Measurements from ENCODE around the gene LAMP1.
A peak's percentile ranks its signal among the peaks of the same experiment; 100 is the strongest.
"Not testable (repeated sequence)": the region's sequence is repeated elsewhere in the genome, so short reads cannot be mapped to it uniquely, and the experiment has no call there.

The LAMP1 gene
- total RNA-seq = 138 to 179 reads per million in 2 donors

DNA sequence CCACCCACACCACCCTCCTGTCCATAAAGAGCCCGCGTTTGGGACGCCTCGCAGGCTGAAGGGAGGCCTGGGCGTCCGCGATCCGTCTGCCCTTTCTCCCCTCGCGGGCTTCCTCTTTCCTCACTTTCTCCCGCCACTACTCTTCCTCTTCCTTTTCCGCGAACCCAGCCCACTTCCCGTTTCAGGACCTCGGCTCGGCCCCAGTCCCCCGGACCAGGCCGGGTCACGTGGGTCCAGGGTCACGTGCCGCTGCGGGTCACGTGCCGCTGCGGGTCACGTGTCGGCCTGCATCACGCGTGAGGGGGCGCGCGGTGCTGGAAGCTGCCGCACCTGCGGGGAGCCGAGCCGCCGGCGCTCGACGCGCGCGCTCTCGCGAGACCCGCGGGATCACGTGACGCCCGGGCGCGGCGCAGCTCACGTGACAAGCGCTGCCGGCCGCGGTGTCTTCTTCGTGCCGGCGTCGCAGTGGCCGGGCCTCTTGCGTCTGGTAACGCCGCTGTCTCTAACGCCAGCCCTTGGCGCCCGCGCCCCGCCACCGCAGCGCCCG is at the start of gene LAMP1:
TSS of gene LAMP1 (plus strand) at position 417 of the 547 bp plus-strand sequence. CDS start 196 bp downstream, outside the sequence.
- peak; percentile 100 for DNase-seq

DNA sequence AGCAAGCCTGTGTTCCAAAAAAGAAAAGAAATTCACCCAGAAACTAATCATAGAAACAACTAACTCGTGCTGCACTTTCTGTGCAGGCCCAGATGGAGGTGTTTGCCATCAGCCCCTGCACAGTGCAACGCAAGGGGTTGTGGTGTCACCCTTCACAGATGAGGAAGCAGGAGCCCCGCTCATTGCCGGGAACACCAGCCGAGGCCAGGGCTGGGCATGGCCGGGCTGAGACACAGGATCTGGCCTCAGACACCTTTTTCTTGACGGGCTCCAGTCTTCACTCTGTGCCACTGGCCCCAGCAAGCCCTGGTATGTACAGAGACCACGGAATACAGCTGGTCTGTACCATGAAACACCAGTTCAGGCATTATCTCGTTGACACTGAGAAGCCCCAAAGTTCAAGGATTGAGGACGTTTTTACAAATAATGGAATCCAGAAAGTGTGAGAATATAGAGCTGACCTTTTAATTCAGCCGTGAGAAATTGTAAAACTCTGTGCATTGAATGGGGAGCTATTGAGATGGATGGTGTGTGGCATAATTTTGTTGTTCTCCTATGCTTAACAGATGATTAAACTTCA is 44.4 kb upstream of the LAMP1 start:
- DNase-seq = no peak

- not testable (repeated sequence) for DNase-seq
Measured at GRCh38 chr13:113257908-113258307, 39.1 kb upstream of the LAMP1 start.

GRCh38 chr13:113258321-113259054 is 38.6 kb upstream of the LAMP1 start:
- DNase-seq = no peak

DNA sequence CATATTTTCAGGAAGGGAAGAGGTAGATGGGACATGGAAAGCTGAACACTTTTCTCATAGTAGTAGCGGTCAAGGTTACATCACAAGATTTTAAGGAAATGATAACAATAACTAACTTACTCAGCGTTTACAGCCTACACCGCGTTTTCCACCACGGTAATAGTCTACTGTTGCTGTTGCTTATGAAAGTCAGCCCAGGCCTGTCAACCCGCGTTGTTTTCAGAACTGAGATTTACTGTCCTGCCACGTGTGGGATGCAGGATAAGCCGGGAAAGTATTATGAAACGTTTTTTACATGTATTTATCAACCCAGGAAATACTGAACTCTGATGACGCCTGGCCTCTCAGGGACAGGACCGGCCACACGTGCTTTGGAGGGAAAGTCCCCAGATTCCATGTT is 36.0 kb upstream of the LAMP1 start:
- no peak for DNase-seq

DNA sequence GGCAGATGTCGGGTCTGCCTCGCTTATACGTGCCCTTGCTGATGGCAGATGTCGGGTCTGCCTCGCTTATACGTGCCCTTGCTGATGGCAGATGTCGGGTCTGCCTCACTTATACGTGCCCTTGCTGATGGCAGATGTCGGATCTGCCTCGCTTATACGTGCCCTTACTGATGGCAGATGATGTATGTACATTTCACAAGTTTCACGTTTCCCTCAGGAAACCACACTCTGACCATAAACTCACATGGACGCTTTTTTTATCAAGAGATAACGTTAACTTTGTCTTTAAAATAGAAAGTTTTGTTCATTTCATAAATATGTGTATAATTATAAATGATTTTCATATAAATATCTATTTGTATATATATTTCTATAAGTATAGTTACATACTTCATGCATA is 34.0 kb upstream of the LAMP1 start:
- DNase-seq = not testable (repeated sequence)

GRCh38 chr13:113267642-113268405 is 29.2 kb upstream of the LAMP1 start:
- no peak for DNase-seq

GRCh38 chr13:113272031-113272430 is 25.0 kb upstream of the LAMP1 start:
- DNase-seq = no peak

- no peak for DNase-seq
Measured at GRCh38 chr13:113272701-113273181, 24.3 kb upstream of the LAMP1 start.

GRCh38 chr13:113273321-113273720 is 23.7 kb upstream of the LAMP1 start:
- DNase-seq = no peak

- DNase-seq = no peak
Measured at GRCh38 chr13:113273851-113274590, 23.0 kb upstream of the LAMP1 start.

- DNase-seq = no peak
Measured at GRCh38 chr13:113274721-113275120, 22.3 kb upstream of the LAMP1 start.

DNA sequence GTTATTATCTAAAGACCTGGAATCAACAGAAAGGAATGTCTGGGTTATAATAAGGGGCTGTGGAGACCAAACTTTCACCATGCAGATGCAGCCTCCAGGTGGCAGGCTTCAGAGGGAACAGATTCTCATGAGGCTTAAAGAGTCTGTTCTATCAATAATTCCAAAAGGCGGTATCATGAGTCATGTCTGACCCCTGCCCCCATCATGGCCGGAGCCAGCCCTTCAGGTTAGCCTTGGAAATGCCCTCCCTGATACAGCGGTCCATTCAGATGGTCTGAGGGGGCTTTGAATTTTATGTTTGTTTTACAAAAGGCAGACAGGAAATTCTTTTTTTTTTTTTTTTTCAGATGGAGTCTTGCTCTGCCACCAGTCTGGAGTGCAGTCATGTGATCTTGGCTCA is 21.7 kb upstream of the LAMP1 start:
- no peak for DNase-seq

DNA sequence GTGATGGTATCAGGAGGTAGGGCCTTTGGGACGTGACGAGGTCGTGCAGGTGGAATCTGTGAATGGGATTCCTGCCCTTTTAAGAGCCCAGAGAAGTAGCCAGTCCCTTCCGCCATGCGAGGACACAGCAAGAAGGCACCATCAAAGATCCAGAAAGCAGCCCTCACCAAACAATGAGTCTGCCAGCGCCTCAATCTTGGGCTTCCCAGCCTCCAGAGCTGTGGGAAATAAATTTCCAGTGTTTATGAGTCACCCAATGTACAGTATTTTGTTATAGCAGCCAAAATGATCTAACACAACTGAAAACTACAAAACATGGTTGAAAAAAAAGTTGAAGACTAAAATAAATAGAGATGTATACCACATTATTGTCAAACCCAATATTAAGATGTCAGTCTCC is 16.9 kb upstream of the LAMP1 start:
- DNase-seq = no peak

- no peak for DNase-seq
Measured at GRCh38 chr13:113283904-113284303, 13.1 kb upstream of the LAMP1 start.

- DNase-seq = no peak
Measured at GRCh38 chr13:113288880-113289279, 8.2 kb upstream of the LAMP1 start.

DNA sequence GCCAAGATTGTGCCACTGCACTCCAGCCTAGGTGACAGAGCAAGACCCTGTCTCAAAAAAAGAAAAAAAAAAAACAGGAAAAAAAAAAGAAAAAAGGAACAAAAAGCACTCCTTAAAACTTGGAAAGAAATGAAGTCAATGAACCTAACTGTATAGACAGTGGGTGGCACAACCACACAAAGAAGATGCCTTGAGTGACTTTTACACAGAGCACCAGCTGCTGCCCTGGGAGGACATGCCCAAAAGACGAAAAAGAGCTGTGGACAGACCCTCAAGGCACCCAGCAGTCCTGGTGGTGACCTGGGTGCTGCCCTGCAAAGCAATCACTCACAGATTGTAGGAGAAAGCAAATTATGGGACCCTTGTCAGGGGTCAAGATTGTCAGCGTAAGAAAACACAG is 5.9 kb upstream of the LAMP1 start:
- no peak for DNase-seq

- no peak for DNase-seq
Measured at GRCh38 chr13:113292021-113292862, 4.8 kb upstream of the LAMP1 start.

DNA sequence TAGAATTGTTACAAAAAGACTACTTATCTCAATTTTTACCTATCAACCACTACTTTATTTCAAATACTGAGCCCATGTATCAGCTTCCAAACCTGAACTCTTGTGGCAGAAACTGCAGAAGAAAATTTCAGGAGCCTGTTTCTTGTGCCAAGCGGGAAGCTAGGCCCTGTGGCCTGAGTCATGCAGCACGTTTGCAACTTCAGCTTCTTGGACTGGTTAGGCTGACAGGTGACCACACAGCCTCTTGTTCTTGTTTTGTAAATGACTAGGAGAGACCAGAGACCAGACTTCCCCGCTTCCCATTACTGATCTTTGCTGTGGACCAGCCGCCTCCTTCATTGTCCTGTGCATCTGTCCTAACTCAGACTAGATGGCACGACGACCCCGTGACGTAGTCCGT is 3.4 kb upstream of the LAMP1 start:
- no peak for DNase-seq

DNA sequence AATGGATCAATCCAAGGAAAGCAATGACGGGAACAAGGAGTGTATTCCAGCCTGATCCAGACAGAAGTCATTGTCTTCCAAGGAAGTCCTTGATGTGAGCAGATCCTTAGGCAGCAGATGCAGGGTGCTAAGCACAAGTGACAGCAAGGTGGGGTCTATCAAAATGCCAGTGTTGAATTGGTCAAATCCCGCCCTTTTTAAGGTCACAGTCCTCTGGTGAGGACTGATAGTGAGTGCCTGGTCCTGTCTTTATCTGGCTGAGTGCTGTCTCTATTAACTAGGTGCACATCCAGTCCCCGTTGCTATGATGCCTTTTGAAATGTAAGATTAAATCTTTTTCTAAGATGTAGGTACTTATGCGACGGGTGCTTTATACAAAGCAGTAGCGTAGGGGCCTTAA is 1.3 kb upstream of the LAMP1 start:
- DNase-seq = no peak

- peak; percentile 39 for DNase-seq
Measured at GRCh38 chr13:113297370-113298042, 467 bp downstream of the LAMP1 start.
